NCI-H82 treated with DMSO at 0.1 percent for 48 hours (cell line): Measurements from ENCODE around the gene TP53RK.
A peak's percentile ranks its signal among the peaks of the same experiment; 100 is the strongest.

Source experiments
- DNase-seq: peaks from one replicate; lab custom pipeline; 2025; ENCODE audit not compliant: unreplicated experiment; lab: John Stamatoyannopoulos, UW

The TP53RK gene

DNA sequence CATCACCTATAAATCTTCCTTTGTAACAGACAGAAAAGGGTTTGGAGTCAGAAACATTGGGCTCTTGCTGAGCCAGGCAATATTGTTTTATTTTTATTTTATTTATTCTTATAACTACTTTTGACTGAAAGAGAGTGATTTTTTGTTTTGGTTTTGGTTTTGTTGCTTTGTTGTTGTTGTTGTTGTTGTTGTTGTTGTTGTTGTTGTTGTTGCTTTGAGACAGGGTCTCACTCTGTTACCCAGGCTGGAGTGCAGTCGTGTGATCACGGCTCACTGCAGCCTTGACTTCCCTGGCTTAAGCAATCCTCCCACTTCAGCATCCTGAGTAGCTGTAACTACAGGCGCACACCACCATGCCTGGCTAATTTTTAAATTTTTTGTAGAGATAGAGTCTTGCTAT is 22.9 kb downstream of the TP53RK start:
- DNase-seq = no peak

DNA sequence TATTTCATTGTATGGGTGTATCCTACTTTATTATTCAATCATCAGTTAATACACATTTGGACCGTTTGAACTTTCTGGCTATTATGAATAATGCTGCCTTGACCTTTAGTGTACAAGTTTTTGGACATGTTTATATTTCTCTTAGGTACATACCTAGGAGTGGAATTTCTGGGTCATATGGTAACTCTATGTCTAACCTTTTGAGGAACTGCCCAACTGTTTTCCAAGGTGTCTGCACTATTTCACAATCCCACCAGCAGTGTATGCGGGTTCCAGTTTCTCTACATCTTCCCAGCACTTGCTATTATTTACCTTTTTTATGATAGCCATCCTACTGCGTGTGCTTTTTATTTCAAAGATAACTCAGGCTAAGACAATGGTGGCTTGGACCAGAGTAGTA is 23.6 kb downstream of the TP53RK start:
- DNase-seq = no peak

DNA sequence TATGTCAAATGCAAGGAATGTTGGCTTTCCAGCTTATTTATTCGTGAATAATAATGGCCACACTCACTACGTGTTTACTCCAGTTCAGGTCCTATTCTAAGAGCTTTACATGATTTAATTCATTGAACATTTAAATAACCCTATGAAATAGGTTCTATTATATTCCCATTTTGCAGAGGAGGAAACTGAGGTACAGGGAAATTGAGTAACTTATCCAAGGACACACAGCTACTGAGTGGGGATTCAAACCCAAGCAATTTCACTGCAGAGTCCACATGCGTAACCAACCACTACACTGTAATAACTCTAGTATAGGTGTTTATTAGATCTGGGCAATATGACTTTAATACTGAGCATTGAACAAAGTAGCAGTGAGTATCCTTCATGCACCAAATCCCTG is 25.7 kb downstream of the TP53RK start:
- no peak for DNase-seq

DNA sequence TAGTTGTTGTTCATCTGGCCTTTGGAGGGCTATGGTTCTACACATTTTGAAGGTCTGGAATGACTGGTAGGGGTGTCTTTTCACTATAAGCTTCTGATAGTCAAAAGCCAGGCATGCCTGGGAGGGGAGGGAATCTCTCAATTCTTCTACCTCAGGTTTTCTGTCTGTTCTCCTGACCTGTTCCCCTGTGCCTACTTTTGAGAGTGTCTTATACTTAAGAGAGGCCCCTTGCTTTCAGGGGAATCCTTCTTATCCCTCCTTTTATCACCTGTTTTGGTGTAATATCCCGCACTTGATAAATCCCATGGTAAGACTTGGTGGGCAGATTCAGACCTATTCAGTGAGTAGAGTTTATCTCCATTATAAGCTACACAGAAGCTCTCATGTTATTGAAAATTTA is 27.6 kb downstream of the TP53RK start:
- no peak for DNase-seq

DNA sequence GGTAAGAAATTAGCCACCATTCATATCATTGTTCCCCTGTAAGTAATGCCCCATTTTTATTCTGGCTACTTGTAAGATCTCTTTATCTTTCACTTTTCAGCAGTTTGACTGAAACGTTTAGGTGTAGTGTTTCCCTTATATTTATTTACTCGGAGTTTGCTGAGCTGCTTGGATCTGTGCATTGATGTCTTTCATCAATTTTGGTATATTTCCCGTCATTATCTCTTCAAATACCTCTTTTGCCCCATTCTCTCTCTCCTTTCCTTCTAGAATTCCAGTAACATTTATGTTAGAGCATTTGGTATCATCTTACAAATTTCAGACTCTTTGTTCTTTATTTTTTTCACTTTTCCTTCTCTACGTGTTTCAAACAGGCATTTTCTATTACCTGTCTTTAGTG is 28.8 kb downstream of the TP53RK start:
- DNase-seq = no peak

DNA sequence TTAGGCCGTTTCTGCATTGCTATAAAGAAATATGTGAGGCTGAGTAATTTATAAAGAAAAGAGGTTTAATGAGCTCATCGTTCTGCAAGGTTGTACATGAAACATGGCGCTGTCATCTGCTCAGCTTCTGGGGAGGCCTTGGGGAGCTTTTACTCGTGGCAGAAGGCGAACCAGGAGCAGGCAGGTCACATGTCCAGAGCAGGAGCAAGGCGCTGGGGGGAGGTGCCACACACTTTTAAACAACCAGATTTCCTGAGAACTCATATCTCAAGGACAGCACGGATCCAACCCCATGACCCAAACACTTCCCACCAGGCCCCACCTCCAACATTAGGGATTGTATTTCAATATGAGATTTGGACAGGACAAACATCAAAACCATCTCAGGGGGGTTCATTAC is 31.6 kb downstream of the TP53RK start:
- DNase-seq = no peak

DNA sequence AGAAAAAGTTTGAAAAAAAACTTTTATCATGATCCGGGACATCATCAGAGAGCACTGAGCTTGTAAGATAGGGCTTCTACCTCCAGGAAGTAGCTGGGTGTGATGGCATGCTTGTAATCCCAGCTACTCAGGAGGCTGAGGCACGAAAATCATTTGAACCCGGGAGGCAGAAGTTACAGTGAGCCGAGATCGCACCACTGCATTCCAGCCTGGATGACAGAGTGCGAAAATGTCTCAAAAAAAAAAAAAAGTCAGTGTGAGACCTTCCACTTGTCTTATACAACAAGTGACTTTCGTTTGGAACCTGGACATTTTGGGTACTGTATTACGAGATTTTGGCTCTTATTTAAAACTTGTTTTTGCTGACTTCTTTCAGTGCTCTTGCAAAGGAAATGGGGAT is 32.1 kb downstream of the TP53RK start:
- no peak for DNase-seq

DNA sequence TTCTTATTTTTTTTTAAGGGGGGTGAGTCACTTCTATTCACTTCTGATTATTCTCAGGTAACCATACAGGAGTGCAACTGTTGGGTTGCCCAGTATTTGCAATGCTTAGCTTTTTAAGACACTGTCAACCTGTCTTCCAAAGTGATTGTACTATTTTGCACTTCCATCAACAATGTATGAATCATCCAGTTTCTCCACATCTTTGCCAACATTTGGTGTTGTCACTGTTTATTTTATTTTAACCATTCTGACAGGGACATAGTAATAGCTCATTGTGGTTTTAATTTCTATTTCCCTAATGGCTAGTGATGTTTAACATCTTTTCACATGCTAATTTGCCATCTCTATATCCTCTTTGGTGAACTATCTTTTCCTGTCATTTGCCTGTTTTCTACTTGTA is 36.5 kb downstream of the TP53RK start:
- DNase-seq = no peak

DNA sequence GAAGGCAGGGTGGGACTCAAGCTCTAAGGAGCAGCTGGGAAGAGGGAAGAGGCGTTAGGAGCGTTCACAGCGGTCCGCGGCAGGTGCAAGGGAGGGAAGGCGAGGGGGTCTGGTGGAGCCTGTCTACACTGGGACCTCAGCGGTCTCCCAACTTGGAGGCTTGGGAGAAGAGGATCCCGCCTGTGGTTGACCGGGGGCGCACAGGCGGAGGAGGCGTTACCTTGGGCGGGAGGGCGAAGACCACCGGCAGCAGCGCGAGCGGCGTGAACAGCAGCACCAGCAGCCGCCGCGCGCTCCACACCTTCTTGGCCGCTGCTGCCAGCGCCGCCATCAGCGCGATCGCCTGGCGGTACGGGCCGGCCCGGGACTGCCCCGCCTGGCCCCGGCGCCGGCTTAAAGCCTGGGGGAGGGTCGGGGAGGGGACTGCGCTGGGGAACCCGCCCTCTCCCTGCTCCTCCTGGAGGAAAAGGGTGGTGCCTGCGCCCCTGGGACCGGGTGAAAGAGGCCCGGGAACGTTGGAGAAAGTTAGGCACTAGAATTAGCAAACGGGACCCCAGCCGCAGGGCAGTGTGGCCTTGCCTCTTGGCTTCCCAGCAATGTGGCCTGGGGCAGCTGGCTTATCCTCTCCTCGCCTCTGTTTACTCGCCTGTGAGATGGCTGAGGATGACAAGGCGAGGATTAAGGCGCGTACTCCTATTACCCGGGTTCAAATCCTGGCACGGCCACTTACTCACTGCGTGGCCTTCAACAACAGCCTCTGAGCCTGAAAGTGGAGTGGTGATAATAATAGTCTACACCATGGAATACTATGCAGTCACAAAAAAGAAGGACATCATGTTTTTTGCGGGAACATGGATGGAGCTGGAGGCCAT is 37.9 kb downstream of the TP53RK start, which contains the start of gene SLC13A3:
SLC13A3 (minus strand) TSS at position 369 of the 872 bp plus-strand sequence; CDS start at position 331, 38 bp downstream.
- no peak for DNase-seq

DNA sequence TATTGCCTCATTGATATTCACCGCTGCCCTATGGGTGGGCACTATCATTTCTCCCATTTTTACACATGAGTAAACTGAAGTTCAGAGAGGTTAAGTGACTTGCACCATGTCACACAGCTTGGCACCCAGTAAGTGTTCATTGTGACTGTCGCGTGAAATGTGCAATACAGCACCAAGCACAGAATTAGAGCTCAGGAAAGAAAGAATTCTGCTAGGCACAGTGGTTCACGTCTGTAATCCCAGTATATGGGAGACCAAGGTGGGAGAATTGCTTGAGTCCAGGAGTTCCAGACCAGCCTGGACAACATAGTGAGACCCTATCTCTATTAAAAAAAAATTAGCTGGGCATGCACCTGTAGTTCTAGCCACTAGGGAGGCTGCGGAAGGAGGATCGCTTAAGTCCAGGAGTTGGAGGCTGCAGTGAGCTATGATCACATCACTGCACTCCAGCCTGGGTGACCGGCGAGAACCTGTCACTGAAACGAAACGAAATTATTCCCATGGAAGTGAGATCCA is 38.6 kb downstream of the TP53RK start:
- no peak for DNase-seq

DNA sequence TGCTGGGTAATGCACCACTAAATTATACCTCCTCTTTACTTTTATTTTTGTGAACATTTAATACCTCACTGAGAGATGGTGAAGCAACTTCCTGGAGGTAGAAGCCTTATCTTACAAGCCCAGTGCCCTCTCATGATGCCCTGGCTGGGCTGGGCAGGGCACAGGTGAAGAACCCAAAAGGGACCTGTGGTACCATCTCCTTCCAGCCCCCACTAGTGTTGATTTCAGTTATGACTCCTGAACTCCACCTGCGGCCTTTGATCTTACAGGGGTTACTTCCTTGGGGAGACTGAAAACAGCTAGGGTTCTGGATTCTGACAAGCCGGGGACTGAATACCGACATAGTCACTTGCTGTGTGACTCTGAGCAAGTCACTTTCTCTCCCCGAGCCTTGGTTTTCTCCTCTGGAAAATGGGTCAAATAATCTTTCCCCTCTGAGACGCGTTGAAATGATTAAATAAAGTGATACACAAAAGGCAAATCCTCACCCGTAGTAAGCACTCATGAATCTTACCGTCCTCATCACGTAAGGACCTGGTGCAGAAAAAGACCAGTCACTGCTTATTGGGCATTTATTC is 39.2 kb downstream of the TP53RK start:
- DNase-seq = no peak

DNA sequence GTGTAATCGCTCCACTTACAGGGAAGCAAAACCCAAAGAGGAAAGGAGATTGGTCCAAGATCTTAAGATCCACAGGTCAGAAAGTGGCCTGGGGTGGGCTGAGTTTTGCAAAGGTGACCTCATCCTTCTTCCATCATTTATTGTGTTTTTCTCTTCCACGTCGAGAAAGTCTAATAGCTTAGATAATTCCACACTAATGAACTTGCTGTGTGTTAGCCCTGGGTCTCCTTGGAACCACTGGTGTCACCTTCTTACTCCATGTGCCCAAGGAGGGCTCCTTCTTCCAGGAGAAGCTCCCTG is 39.6 kb downstream of the TP53RK start:
- DNase-seq = no peak

DNA sequence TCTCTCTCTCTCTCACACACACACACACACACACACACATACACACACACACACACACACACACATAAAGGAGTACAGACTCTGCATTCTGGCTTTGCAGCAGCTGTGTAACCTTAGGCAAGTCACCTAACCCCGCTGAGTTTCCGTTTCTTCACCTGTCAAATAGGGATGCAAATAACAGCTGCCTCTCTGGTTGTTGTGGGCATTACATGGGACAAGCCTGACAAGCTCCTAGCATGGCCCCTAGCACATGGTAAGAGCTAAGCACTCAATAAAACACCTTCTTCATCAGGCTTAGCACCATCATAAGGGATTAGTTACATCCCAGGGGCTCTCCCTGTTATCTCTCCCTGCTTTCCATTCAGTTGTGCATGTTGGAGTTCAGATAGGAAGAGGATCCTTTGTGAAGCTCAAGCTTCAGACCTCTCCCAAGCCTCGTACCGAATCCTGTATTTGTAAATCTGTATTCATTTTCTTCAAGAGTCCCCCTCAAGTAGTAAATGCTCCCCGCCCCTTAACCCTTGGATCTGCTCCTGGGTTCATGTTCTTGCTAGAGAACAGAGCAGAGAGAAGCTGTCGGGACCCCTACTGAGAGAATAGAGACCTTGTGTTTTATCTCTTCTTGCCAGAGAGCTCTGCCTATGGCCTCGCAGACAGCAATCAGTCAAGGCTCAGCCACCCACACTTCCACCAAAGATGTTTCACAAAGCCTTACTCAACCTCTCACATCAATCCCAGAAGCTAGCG is 40.2 kb downstream of the TP53RK start:
- peak; percentile 82 for DNase-seq

DNA sequence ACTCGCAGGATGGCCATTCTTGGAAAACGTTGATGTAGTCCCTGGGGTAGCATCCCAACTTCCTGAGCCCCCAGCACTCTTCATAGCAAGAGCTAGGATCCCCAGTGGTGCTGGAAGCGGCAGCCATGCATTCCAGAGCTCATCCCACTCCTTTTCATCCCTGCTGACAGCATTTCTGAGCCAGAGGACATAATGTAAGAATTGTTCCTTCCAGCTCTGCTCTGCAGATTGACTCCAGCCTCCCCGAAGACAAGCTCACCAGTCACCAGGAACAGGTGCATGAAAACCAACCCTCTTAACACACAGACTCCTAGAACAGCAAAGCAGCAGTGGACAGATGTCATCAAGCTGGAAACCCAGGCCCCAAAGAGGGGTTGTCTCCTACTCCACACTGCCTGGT is 41.8 kb downstream of the TP53RK start:
- DNase-seq = no peak

DNA sequence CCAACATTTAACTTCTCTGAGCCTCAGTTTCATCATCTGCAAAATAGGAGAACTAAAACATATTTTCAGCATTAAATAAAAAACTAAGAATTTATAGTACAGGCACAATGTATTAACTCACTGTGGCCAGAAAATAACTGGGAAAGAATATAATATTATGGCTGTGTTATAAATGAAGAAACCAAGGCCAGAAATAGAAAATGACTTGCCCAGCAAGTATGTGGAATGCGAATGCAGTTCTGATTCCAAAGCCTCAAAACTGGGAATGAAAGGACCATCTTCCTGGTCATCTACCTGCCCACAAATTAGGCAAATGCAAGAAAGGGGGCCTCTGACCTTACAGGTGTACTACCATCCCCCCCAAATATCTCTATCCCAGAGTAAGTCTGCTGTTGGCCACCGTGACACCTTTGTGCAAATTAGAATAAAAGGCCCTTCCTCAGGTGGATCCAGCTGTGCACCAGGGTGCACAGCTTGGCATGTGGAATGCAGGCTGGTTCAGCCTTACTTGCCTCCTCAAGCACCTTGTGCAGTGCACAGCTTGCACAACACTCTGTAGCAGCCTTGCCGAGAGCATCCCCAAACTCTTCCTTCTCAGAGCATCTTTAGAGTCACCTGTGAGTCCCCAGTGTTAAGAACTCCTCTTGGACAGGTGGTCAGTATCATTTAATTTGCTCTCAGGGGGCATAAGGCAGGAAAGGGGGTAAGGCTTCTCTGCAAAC is 42.4 kb downstream of the TP53RK start:
- DNase-seq = peak; percentile 8

DNA sequence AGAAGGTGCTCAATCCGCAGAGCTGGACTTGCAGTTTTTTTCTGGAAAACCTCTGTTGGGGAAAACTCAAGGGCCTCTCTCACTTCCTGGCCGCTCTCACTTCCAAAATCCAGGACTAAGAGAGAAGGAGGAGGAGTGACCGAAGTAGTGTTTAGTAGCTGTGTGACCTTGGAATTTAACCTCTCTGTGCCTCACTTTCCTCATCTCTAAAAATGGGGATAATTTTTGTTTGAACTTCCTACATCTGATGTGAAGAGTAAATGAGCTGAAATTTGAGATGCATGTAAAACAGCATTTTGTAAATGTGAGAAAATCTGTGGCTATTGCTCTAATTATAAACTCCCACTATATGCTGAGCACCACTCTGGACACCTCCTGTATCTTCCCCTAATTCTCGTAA is 43.1 kb downstream of the TP53RK start:
- no peak for DNase-seq

DNA sequence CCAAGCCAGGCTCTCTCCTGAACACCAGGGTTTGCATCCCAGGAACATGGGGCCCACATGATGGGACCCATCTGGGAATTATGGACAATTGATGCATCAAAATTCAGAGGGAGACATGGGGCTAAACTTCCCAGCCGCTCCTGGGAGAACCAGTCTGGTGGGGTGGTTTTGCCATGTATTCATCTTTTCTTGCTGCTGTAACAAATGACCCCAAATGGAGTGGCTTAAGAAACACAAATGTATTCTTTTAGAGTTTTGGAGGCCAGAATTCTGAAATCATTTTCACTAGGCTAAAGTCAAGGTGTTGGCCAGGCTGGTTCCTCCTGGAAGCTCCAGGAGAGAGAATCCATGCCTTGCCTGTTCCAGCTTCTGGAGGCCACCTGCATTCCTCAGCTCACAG is 44.5 kb downstream of the TP53RK start:
- no peak for DNase-seq

DNA sequence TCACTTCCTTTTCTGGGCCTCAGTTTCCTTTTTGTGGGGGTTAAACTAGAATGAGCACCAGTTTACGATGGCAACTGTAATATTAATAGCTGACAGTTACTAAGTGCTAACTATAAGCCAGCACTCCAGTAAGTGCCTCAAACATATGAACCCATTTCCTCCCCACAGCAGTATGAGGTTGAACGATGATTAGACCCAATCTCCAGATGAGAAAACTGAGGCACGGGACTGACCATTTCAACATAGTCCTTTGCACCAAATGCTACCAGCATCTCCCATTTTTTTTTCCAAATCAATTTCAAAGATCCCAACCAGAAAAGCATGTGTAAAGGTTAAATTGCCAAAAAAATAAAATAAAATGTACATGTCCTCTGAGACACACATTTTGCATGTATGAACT is 45.1 kb downstream of the TP53RK start:
- DNase-seq = no peak

DNA sequence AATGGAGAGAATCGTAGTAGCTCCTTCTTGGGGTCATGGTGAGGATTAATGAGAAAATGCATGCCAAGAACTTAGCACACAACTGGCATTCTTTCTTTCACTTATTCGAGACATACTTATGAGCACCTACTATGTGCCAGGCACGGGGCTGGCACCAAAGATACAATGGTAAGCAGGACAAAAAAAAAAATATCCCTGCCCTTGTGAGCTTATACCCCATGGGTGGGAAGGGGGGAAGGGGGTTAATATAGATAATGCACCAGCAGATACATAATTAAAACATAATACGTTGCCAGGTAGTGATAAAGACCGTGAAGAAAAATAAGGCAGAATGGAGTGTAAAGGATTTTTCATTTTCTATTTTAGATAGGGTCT is 46.3 kb downstream of the TP53RK start:
- DNase-seq = no peak

DNA sequence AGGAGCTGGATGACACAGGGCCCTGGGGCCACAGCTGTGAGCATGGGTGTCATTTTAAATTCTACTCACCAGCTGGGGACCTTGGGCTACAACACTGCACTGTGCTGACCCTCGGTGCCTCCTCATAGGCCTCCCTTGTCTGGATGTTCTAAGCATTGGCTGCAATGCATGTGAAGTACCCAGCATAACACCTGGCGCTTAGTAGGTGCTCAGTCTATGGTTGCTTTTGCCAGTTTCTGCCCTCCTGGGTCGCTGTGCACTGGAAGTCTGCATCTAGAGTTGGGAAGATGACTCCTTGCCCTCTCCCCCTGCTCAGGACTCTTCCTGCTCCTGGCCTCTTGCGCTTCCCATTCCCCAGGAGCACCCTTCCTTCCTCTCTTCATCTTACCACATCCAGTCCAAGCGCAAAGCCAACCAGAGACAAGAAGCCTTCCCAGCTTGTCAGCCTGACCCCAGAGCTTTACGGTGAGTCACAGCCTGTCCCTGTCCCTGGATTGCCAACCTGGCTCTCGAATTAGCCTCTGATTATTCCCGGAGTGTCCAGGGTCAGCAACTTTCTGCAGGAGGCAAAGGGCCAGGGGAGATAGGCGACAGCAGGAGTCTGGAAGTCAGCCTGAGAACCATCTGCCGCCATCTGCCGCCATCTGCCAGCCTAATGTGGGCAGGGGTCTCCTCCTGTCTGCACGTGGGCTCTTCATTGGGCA is 46.8 kb downstream of the TP53RK start:
- peak; percentile 88 for DNase-seq

DNA sequence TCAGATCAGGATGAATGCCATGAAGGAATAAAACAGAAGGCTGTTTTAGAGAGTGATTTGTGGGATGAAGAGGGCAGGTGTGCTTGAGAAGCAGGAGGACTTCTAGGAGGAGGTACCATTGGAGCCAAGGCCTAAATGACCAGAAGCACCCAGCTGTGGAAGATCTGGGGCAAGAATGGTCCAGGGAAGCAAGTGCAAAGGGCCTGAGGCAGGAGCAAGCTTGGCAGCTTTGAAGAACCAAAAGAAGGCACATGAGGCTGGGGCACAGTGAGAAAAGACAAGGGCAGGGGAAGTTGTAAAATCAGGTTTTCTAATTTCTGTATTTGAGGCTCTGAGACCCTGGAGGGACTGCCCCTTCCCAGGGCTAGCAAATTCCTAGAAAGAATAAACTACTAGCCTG is 47.8 kb downstream of the TP53RK start:
- DNase-seq = no peak
